ENCODE measurements around the gene FSTL4.

DNA sequence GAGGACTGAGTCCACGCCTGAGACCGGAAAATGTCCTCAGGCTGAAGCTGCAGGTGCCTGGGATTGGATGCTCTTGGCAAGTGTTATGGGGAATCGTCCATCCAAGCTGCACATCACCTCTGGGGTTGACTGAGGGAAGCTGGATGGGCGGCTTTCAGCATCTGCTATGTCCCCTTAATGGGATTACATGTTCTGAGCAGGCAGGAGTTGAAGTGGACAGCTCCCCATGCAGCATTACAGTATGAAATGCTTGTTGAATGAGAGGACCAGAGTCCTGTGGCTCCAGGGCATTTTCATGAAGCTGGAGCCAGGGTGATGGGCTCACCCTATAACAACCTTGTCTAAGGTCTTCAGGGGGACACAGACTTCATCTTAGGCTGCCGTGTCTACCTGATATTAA is 289.6 kb downstream of the FSTL4 start:
- TF ChIP-seq, protein P1, sequence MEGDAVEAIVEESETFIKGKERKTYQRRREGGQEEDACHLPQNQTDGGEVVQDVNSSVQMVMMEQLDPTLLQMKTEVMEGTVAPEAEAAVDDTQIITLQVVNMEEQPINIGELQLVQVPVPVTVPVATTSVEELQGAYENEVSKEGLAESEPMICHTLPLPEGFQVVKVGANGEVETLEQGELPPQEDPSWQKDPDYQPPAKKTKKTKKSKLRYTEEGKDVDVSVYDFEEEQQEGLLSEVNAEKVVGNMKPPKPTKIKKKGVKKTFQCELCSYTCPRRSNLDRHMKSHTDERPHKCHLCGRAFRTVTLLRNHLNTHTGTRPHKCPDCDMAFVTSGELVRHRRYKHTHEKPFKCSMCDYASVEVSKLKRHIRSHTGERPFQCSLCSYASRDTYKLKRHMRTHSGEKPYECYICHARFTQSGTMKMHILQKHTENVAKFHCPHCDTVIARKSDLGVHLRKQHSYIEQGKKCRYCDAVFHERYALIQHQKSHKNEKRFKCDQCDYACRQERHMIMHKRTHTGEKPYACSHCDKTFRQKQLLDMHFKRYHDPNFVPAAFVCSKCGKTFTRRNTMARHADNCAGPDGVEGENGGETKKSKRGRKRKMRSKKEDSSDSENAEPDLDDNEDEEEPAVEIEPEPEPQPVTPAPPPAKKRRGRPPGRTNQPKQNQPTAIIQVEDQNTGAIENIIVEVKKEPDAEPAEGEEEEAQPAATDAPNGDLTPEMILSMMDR (IDR thresholded peaks at IDR 0.05): no peak
- TF ChIP-seq EP300 (IDR thresholded peaks at IDR 0.05) (no peak), POLR2A (IDR thresholded peaks at IDR 0.05) (no peak)

Measured in upper lobe of left lung (tissue), 4 donors.